Glomerular endothelial cell (primary cell): ENCODE measurements around the gene EPAS1. TPM values are rescaled to one million over a fixed set of nuclear protein-coding genes. Genes with fewer than 3 reads are reported as not detected.

ENCODE experiments used
- DNase-seq: peaks from one replicate; pipeline ENCODE4 v3.0.0-alpha.2; 2011; ENCODE audit warnings: low read depth, low spot score; ENCODE audit errors: extremely low read depth
- total RNA-seq: library from RNA; depleted of rRNA; stranded (reverse); fragments of >200 nt; gene quantifications from 2 replicates; pipeline ENCODE4 v1.2.3, GENCODE V29; 2015

Gene EPAS1
- total RNA-seq, 1 donor from 2014 or later: 676 TPM

DNA sequence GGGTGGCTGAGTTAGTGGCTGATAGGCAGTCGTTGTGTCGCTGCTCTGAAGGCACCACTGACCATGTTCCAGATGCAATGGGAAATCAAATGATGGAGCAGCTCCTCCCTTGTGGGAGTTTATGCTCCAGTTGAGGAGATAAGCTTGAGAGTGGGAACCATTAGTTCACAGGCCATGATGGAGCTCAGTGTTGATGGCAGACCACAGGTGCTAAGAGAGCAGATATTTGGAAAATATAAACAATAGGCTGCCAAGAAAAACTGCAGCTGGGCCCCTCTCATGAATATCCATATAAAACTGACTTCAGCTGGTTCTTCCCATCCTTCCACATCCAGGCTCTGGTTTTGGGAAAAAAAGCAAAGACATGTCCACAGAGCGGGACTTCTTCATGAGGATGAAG is 63.1 kb downstream of the EPAS1 start:
- DNase-seq: no peak

DNA sequence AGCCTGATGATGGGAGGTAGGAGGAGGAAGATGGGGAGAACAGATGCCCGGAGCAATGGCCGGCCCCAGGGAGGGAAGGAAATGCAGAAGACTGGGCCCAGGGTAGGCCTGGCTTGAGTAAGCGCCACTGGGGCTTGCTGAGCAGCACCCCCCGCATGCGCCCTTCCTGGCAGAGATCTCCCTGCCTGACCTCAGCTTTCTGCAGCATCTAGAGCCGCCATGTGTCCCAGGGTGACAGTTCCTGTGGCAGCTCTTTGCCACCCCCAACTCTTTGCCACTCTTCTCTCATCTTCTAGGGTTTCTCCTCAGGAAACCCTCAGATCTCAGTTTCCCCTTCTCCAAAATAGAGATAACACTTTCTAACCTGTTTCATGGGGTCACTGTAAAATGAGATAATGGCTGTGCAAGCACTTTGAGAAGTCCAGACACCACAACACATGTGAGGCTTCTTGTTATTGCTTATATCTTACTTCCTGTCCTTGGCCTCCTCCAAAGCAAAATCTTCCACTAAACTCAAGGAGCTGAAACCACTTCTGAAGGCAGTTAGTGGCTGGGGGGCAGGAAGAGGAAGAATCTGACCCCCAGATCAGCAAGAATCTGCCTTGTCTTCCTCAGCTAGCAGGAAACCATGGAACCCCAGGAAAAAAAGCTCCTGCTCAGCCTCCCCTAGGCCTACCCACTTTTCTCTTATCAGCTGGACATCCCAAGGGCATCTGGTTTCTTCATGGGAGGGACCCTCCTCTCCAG is 64.9 kb downstream of the EPAS1 start:
- no peak for DNase-seq

DNA sequence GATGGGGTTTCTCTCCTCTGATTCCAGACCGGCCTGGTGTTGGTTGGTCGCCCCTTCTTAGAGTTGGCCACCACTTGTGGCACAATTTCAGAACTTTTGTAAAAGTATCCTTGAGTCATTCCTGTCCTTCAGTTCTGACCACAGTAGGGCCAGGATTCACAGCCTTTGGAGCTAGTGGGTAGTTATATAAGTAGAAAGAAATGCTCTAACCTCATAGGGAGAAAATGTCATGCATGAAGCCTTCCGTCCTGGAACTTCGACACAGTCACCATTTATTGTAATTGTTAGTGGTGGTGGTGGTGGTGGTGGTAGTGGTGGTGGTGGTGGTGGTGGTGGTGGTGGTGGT is 65.4 kb downstream of the EPAS1 start:
- DNase-seq: no peak

DNA sequence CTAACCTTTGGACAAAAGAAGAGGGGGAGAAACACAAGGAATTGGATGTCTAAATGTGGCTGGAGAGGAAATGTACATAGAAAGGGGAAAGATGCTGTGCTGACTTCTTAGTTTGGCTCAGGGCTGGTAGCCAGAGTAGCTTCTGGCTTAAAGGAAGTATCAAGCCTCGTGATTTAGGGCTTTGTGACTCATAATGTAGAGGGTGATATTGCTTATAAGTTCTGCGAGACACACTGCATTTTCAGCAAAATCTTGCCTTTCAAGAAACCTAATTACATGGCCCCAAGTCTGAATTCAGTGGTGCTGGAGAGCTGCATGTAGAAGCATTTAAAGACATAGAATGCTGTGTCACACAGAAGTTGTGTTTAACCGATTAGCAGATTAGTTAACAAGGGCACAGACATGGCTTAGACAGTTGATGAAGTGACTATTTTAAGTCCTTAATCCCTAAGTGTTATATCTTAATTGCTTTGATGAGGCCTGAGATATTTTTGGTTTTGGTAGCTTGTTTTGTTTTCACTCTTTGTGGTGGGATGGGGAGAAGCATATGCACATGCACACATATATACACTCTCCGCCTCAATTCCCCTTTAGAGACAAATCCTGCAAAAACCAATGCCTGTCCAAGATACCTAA is 66.4 kb downstream of the EPAS1 start:
- no peak for DNase-seq

DNA sequence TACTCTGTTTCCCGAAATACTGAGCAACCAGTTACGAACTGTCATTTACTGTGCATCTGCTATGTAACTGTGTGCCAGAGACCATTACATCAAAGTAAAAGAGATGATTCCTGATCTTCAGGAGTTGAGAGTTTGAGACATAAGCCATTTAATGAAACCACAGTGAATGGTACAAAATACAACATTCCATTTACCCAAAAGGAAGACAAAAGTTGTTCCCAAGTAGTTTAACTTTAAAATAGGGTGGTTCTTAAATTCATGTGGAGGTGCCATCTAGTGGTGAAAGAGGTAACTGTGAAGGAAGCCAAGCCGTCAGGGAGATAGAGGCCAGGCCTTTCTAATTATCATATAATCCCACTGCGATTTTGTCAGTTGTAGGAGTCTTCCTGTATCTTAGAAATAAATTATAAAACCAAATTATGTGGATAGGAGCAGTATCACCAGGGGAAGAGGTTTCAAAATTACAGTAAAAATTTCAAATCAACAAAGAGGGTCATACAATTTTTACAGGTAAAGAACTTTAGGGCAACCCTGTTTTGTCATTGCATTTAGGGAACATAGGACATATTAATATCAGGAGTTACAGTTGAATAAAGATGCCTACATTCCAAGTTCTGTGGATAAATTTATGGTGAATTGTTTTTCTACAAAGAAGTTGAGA is 67.7 kb downstream of the EPAS1 start:
- no peak for DNase-seq

DNA sequence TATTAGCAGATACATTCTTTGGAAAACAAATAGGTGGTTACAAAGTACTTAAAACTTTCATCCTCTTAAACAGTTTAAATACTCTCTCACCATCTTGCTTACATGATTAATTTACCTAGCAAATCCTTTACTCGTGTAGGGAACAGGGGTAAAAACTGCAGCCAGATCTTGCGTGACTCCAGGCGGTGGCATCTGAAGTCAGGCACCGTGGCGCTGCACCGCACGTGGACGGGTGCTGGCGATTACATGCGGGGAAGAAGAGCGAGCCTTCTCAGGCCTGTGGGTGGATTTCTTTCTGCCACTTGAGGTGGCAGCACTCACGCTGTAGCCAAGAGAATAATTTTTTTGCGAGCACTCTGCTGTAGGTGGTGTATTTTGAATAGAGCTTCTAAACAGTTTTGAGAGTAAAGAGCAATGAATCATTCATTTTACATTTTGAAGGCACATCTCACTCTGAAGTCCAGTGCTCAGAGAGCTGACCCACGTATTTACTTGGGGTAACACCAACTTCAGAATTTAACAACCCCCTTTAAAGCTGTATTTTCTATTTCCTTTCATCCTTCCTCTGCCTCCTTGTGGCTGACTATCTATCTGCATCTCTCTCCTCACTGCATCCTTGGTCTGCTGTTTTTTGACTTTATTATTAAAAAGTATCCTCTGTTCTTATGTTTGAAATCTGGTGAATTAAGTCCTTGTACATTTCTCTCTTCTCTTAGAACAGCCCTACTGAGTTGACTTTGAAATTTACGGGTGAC is 68.9 kb downstream of the EPAS1 start:
- no peak for DNase-seq

DNA sequence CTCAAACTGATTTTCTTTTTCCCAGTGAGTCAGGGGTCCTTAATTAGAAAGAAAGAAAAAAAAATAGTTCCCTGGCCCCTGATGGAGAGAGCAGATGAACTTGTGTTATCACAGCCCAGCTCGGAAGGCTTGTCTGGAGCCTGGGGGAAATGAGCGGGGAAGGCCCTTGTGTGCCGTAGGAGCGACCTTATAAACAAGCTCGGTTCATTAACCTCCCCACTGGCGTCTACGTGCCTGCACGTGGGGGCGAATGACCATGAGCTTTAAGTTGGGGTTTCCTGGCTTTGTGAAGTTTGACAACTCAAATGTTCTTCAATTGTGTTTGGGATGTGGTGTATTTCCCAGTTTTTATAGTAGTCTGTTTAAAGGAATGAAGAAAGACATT is 69.5 kb downstream of the EPAS1 start:
- no peak for DNase-seq

DNA sequence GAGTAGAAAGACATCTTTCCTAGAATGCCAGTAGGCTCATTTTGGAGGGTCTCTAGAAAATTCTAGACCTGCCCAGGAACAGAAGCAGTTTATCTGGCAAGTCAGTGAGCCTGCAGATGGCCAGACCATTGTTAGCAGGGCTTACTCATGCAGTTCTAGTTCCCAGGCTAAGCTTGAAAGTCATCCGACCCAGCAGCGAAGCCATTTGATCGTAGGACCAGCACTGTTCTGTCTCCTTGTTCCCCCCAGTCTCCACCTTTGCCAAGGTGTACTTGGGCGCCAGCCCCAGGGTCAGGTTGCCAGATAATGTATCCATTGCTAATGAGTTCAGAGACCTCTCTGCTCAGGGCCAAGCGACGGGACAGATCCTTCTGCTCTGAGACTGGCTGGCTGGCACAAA is 70.1 kb downstream of the EPAS1 start:
- DNase-seq: no peak

DNA sequence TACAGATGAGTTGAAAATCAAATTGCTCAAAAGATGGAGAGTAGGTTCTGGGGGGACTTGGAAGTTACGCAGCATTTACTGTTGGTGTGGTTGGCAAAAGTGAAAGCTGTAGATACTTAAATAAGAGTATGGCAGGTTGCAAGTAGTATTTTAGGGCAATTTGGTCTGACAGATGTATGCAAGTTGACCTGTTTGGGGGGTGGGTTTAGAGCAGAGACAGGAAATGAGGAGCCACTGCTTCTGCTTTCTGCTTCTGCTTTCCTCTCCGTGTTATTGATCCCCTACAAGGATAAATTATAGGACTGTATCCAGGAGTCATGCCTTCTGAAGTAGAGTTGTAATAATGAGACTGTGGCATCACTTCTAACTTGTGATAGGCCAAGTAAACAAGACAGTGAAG is 71.2 kb downstream of the EPAS1 start:
- DNase-seq: no peak

DNA sequence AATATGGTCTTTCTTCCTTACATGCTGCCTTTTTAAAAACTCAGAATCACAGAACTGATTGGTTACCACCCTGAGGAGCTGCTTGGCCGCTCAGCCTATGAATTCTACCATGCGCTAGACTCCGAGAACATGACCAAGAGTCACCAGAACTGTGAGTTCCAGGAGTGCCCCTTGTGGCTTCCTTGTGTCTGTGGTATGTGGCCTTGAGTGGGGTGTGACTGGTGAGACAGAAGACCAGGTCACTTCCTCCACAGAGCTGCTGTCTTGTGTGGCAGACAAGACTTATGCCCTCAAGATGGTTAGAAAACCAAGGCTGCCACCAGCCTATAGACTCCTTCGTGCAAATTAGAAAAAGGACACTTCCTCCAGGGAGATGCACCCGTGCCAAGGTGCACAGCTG is 72.6 kb downstream of the EPAS1 start:
- DNase-seq: no peak

DNA sequence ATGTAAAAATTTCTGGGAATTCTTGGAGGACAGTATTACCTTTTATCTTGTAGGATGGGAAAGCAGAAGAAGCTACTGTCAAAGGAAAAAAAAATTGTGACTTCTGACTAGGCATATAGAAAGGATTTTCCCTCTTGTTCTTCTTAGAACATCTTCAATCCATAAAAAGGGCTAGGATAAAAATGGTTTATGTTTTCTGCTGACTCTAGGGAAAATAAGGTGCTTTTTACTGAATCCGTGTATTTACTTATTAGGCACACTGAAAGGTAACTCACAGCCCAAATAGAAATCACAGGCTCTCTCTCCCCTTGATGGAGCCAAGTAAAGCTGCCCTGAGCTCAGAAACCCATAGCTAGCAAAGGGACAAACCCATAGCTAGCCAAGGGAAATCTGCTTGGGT is 74.6 kb downstream of the EPAS1 start:
- DNase-seq: no peak

DNA sequence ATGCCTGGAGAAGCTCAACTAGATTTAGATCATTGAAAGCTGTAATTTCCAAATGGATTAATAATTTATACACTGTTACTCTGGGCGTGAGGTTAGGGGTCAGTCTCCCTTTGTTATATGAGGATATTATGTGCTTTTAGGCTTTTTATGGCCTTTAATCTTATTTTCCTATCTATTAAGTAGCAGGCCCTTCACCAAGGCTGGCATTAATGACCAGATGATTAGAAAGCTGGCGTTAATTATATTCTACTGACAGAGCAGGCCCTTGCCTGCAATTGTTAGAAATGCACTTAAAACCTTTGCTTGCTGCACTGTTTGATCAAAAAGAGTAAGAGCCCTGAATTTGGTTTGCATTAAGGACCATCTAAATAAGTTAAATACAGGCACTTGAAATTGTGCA is 75.3 kb downstream of the EPAS1 start:
- DNase-seq: no peak

DNA sequence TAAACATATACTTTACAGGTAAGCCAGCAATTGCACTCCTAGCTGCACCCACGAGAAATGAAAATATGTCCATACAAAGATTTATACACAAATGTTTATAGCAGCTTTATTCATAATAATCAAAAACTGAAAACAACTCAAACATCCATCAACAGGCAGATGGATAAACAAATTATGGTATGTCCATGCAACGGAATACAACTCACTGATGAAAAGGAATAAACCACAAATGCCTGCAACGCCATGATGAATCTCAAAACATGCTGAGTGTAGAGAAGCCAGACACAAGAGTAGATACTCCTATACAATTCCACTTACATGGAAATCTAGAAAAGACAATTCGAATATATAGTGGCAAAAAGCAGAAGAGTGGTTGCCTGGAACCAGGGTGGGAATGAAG is 76.0 kb downstream of the EPAS1 start:
- DNase-seq: no peak

DNA sequence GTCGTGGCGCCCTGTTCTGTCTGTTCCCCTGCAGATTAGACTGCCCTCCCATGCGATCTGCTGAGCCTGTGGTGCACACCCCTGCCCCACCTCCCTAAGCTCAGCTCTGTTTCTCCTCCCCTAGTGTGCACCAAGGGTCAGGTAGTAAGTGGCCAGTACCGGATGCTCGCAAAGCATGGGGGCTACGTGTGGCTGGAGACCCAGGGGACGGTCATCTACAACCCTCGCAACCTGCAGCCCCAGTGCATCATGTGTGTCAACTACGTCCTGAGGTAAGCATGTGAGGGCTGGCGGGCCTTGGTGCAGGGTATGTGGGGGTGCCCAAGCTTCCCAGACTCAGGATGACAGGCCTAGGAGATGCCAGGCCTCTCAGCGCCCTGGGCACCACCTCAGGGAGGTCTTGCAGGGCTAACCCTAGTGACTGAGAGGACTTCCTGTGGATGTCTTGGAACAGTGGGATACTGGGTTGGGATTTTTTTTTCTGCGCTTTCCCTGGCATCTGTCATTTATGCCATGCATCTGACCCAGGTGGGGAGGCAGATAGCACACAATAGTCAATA is 78.4 kb downstream of the EPAS1 start:
- DNase-seq: no peak

DNA sequence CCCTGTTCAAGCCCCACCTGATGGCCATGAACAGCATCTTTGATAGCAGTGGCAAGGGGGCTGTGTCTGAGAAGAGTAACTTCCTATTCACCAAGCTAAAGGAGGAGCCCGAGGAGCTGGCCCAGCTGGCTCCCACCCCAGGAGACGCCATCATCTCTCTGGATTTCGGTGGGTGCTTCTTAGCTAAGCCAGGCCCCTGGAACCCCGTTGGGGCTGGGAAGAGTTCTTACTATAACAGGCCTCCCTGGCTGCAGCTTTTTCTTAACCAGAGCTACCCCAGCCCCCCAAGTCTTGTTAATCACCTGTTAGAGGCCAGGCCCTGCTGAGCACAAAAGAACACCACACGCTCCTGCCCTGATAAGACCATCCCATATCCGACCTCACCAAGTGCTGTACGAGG is 79.4 kb downstream of the EPAS1 start:
- no peak for DNase-seq

DNA sequence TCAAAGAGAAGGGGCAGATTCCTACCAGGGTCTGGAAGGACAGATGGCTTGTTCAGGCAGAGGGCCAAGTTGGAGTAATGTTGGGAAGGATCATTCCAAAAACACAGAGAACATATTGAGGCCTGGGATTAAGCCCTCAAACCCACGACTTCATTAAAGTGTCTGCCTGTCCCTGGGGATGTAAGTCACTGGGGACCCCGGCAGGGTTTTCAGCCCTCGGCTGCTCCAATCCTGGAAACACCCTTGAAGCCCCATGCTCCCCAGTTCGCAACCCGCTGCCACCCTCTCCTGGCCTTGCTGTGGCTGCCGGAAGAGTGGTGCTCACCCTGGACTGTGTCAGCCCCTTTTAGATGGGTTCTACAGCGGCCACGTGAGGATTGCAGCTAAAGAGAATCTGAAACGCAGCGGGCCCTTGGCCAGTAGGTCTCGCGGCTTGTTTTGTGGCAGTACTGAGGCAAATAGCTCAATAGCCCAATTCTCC is 79.9 kb downstream of the EPAS1 start:
- no peak for DNase-seq

DNA sequence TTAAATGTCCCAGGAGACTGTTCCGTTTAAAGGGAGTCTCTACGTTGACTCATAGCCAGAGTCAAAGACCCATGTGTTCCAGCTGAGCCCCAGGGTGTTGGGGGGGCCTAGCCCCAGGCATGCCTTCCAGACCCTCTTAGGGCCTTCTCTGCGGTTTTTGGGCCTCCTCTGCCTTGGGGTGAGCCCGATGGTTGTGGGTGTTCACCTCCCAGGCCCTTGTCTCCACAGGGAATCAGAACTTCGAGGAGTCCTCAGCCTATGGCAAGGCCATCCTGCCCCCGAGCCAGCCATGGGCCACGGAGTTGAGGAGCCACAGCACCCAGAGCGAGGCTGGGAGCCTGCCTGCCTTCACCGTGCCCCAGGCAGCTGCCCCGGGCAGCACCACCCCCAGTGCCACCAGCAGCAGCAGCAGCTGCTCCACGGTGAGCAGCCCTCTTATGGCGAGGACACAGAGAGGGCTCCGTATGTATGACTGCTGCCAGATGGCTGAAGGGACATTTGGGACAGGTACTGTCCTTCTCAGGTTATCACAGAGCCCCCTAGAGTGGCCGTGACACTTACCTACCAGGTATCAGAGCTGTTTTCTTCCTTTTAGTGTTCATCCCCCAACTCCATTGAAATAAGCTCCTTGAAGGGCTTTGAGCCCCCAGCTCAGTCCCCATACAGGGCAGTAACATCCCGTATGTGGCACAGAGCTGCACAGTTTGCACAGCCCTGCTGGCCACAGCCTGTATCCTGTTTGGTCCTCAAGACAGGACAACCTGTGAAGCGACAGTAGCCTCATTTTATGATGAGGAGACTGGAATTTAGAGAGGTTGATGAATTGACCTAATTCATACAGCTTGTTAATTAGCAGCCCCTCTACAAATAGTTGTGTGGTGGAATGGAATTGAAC is 80.7 kb downstream of the EPAS1 start:
- DNase-seq: no peak

DNA sequence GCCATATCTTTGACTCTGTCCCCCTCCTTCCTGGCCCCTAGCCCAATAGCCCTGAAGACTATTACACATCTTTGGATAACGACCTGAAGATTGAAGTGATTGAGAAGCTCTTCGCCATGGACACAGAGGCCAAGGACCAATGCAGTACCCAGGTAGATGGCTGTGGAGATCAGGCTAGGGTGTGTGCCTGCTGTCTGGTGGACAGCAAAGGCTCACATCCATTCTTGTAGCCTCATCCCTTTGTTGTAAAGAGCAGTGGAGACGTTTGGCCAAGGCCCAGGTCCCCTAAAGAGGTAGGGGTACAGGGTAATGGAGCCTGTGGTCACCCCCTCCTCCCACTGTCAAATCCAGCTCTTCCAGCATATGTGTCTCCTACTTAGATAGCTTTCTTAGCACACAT is 81.4 kb downstream of the EPAS1 start:
- no peak for DNase-seq

DNA sequence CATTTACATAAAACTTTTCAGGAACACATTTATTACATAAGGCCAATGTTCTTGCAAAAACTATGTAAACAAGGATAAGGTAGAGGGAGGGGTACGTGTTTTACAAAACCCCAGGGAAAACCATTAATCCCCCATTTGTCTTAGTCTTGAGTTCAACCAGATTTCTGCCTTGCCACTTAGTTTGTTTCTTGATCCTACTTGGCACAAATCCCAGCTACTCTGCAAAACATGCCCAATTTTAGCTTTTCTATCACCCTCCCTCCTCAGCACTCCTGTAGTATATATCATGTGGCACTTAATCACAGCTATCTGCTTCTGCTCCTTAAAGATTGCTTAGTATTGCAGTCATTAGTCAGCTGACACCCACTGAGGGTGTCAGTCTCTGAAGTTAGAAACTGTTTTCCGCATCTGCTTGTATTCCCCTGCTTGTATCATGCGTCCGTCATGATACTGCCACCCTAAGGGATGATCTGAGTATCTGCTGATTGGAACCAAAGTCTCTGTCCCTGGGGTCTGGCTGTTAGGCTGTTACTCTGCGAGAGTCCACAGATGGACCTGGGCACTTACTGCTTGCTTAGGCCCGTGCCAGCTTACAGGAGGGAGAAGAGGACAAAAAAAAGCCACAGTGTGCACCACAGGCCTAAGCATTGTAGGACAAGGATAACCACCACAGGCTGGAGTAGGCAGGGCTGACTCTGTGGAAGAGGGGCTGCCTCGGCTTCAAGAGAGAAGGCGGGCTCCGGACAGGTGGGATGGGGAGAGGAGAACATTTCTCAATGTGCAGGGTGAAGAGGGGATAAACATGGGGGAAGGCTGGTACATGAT is 82.2 kb downstream of the EPAS1 start:
- DNase-seq: no peak
